Hepatocyte (in vitro differentiated cells): ENCODE data around the gene PPP1R9A.

ENCODE experiments used
- CTCF ChIP-seq: fragments of 200-600 bp; sonication (generic); IDR thresholded peaks from 2 replicates; pipeline ENCODE4 v1.5.1; 2016; ENCODE audit warnings: antibody characterized with exemption, mild to moderate bottlenecking; ENCODE audit not compliant: poor library complexity
- EZH2 ChIP-seq: fragments of 200-600 bp; sonication (generic); IDR thresholded peaks from 2 replicates; pipeline ENCODE4 v1.6.1; 2016; ENCODE audit warnings: antibody characterized with exemption, mild to moderate bottlenecking, borderline replicate concordance

GRCh38 chr7:95340491-95340890 is 433.1 kb downstream of the PPP1R9A start:
- TF ChIP-seq EZH2, result no peak
- TF ChIP-seq CTCF, result no peak
